OCI-LY3 (cell line): ENCODE data around the gene RPS29.

Source experiments
- CTCF ChIP-seq: fragments of 200-600, 300-600 bp; sonication (generic); IDR thresholded peaks from 2 replicates; pipeline ENCODE4 v1.5.1; 2014; ENCODE audit warnings: antibody characterized with exemption, low read length, low read depth
- EZH2phosphoT487 ChIP-seq: fragments of 200-600 bp; shearing (Covaris generic); IDR thresholded peaks from 2 replicates; pipeline ENCODE4 v1.6.1; 2018; ENCODE audit warnings: antibody characterized with exemption, mixed run types, low read depth

GRCh38 chr14:49549446-49549845, 36.7 kb downstream of the RPS29 start:
- TF ChIP-seq CTCF: no peak
- TF ChIP-seq EZH2phosphoT487: no peak
